ENCODE data around the gene SIGLEC5.

The SIGLEC5 gene

GRCh38 chr19:51639916-51640315 is 9.7 kb upstream of the SIGLEC5 start:
- no peaks in the 10 kb centered on the region for H3K79me2 ChIP-seq (ENCODE audit: insufficient read depth, low read length)
- no peaks in the 10 kb centered on the region for H3K27me3 ChIP-seq (ENCODE audit: insufficient read depth, low read length, poor library complexity)
- no peak overlapping the region for H3K9ac ChIP-seq (ENCODE audit: low read depth, low read length)
- no peaks in the 10 kb centered on the region for H3K4me1 ChIP-seq (ENCODE audit: insufficient read depth, low read length)
- H3K27ac ChIP-seq (ENCODE audit: low read length): no peak overlapping the region
- H3K4me3 ChIP-seq (ENCODE audit: low read depth in 1 of 2, low read length in 2 of 2): no peak overlapping the region
- H3K36me3 ChIP-seq (ENCODE audit: insufficient read depth, low read length): no peaks in the 10 kb centered on the region
- ATAC-seq (ENCODE audit: insufficient read depth, low read depth) (no peak), DNase-seq (no peak)
- H3K4me2 ChIP-seq (ENCODE audit: insufficient read depth, low read length): no peak overlapping the region
- H3K9me3 ChIP-seq (ENCODE audit: insufficient read depth, low read length, severe bottlenecking): no peaks in the 10 kb centered on the region
- no peak for TF ChIP-seq EZH2 (IDR thresholded peaks at IDR 0.05; ENCODE audit: borderline replicate concordance, low read depth, low read length, severe bottlenecking)
- TF ChIP-seq CTCF (IDR thresholded peaks at IDR 0.05; ENCODE audit: borderline replicate concordance, extremely low read depth, low read length, poor library complexity, severe bottlenecking): no peak
- H2AFZ ChIP-seq (ENCODE audit: low read depth, low read length): no peak overlapping the region
- H4K20me1 ChIP-seq (ENCODE audit: insufficient read depth, low read length): no peaks in the 10 kb centered on the region

GRCh38 chr19:51637362-51637978 is 7.3 kb upstream of the SIGLEC5 start:
- H4K20me1 ChIP-seq (ENCODE audit: insufficient read depth, low read length): no peaks in the 10 kb centered on the region
- no peak overlapping the region for H3K4me2 ChIP-seq (ENCODE audit: insufficient read depth, low read length)
- no peak overlapping the region for H3K27ac ChIP-seq (ENCODE audit: low read length)
- no peaks in the 10 kb centered on the region for H3K4me1 ChIP-seq (ENCODE audit: insufficient read depth, low read length)
- H2AFZ ChIP-seq (ENCODE audit: low read depth, low read length): no peak overlapping the region
- TF ChIP-seq EZH2 (IDR thresholded peaks at IDR 0.05; ENCODE audit: borderline replicate concordance, low read depth, low read length, severe bottlenecking) (no peak), CTCF (IDR thresholded peaks at IDR 0.05; ENCODE audit: borderline replicate concordance, extremely low read depth, low read length, poor library complexity, severe bottlenecking) (peak; percentile 69)
- ATAC-seq (ENCODE audit: insufficient read depth, low read depth) (no peak), DNase-seq (no peak)
- H3K9ac ChIP-seq (ENCODE audit: low read depth, low read length): no peak overlapping the region
- H3K4me3 ChIP-seq (ENCODE audit: low read depth in 1 of 2, low read length in 2 of 2): no peak overlapping the region
- no peaks in the 10 kb centered on the region for H3K36me3 ChIP-seq (ENCODE audit: insufficient read depth, low read length)
- H3K9me3 ChIP-seq (ENCODE audit: insufficient read depth, low read length, severe bottlenecking): no peaks in the 10 kb centered on the region
- H3K79me2 ChIP-seq (ENCODE audit: insufficient read depth, low read length): no peaks in the 10 kb centered on the region
- no peaks in the 10 kb centered on the region for H3K27me3 ChIP-seq (ENCODE audit: insufficient read depth, low read length, poor library complexity)

- Histone ChIP-seq H3K4me1 (ENCODE audit: insufficient read depth, low read length) (no peaks in the 10 kb centered on the region), H3K9me3 (ENCODE audit: insufficient read depth, low read length, severe bottlenecking) (no peaks in the 10 kb centered on the region), H2AFZ (ENCODE audit: low read depth, low read length) (no peak overlapping the region), H3K27me3 (ENCODE audit: insufficient read depth, low read length, poor library complexity) (peaks cover 5% of the 10 kb centered on the region), H4K20me1 (ENCODE audit: insufficient read depth, low read length) (no peaks in the 10 kb centered on the region), H3K4me3 (ENCODE audit: low read depth in 1 of 2, low read length in 2 of 2) (no peak overlapping the region), H3K9ac (ENCODE audit: low read depth, low read length) (no peak overlapping the region), H3K4me2 (ENCODE audit: insufficient read depth, low read length) (no peak overlapping the region), H3K27ac (ENCODE audit: low read length) (no peak overlapping the region), H3K79me2 (ENCODE audit: insufficient read depth, low read length) (no peaks in the 10 kb centered on the region), H3K36me3 (ENCODE audit: insufficient read depth, low read length) (no peaks in the 10 kb centered on the region)
- no peak for DNase-seq
- no peak for ATAC-seq (ENCODE audit: insufficient read depth, low read depth)
- no peak for TF ChIP-seq CTCF (IDR thresholded peaks at IDR 0.05; ENCODE audit: borderline replicate concordance, extremely low read depth, low read length, poor library complexity, severe bottlenecking)
- TF ChIP-seq EZH2 (IDR thresholded peaks at IDR 0.05; ENCODE audit: borderline replicate concordance, low read depth, low read length, severe bottlenecking): no peak
Observed at GRCh38 chr19:51632126-51632525, 1.9 kb upstream of the SIGLEC5 start.
